IMR-90 (cell line): ENCODE measurements around the gene ZNF775. TPM values are rescaled to one million over a fixed set of nuclear protein-coding genes. Genes with fewer than 3 reads are reported as not detected.

Source experiments
- ATAC-seq: fragments of 200-7000 bp; cut with Tn5 transposase; 2 replicates; pipeline ENCODE4 v1.9.1; 2020; ENCODE audit warnings: low read depth, mild to moderate bottlenecking, moderate library complexity
- BruUV-seq: library from RNA; stranded (reverse); fragments of 400-500 nt; replicated peaks from 2 replicates; lab custom pipeline; 2021; lab: Mats Ljungman, UMichigan
- CTCF ChIA-PET: fragments of 300-600 bp; formaldehyde crosslinking; extraction: SDS; loops from one replicate; lab custom pipeline; 2021; ENCODE audit warnings: antibody characterized with exemption; lab: Yijun Ruan, JAX
- POLR2A ChIA-PET: fragments of 300-600 bp; sonication (Branson Sonifier 250); formaldehyde crosslinking; loops from one replicate; lab custom pipeline; 2022; ENCODE audit warnings: antibody characterized with exemption; ENCODE audit not compliant: unreplicated experiment; lab: Charles Lee
- DNase-seq: peaks from one replicate; pipeline ENCODE4 v3.0.0; 2013
- H2AFZ ChIP-seq: replicated peaks from 2 replicates; pipeline ENCODE3; 2013; ENCODE audit warnings: low read length, mild to moderate bottlenecking; ENCODE audit not compliant: poor library complexity
- H2AK5ac ChIP-seq: 2 replicates; pipeline ENCODE4 v1.6.1; 2013; ENCODE audit warnings: low read depth, low read length, inconsistent platforms
- H2AK9ac ChIP-seq: replicated peaks from 2 replicates; pipeline ENCODE3; 2013; ENCODE audit warnings: mild to moderate bottlenecking, low read depth, low read length, moderate library complexity; ENCODE audit not compliant: poor library complexity
- H2BK120ac ChIP-seq: 2 replicates; pipeline ENCODE4 v1.6.1; 2013; ENCODE audit warnings: low read depth, low read length, inconsistent platforms
- H2BK15ac ChIP-seq: 3 replicates; pipeline ENCODE4 v1.6.1; 2013; ENCODE audit warnings: low read depth, low read length, inconsistent platforms
- H2BK20ac ChIP-seq: 2 replicates; pipeline ENCODE4 v1.6.1; 2013; ENCODE audit warnings: low read depth, mild to moderate bottlenecking, inconsistent platforms, low read length, moderate library complexity
- H2BK5ac ChIP-seq: 2 replicates; pipeline ENCODE4 v1.6.1; 2013; ENCODE audit warnings: mild to moderate bottlenecking, low read depth, low read length, inconsistent platforms; ENCODE audit not compliant: poor library complexity, severe bottlenecking
- H3K14ac ChIP-seq: replicated peaks from 2 replicates; pipeline ENCODE4 v1.6.1; 2013; ENCODE audit warnings: low read depth, low read length, inconsistent platforms
- H3K18ac ChIP-seq: 2 replicates; pipeline ENCODE4 v1.6.1; 2013; ENCODE audit warnings: low read depth, low read length, control low read depth
- H3K23ac ChIP-seq: 2 replicates; pipeline ENCODE4 v1.6.1; 2013; ENCODE audit warnings: low read depth, low read length, inconsistent platforms
- H3K27ac ChIP-seq: 2 replicates; pipeline ENCODE4 v1.5.1; 2013; ENCODE audit warnings: mild to moderate bottlenecking, control low read depth, low read length; ENCODE audit not compliant: insufficient read depth
- H3K27me3 ChIP-seq: 2 replicates; pipeline ENCODE4 v1.6.1; 2013; ENCODE audit warnings: low read length; ENCODE audit not compliant: control insufficient read depth, insufficient read depth
- H3K36me3 ChIP-seq: 2 replicates; pipeline ENCODE4 v1.6.1; 2013; ENCODE audit warnings: low read length, mixed read lengths; ENCODE audit not compliant: control insufficient read depth, insufficient read depth
- H3K4ac ChIP-seq: 2 replicates; pipeline ENCODE4 v1.6.1; 2013; ENCODE audit warnings: low read depth, low read length, inconsistent platforms
- H3K4me1 ChIP-seq: 2 replicates; pipeline ENCODE4 v1.6.1; 2013; ENCODE audit warnings: low read length, mixed read lengths; ENCODE audit not compliant: control insufficient read depth, insufficient read depth
- H3K4me2 ChIP-seq: 2 replicates; pipeline ENCODE4 v1.6.1; 2013; ENCODE audit warnings: low read depth, mild to moderate bottlenecking, control low read depth, low read length, moderate library complexity
- H3K4me3 ChIP-seq: 2 replicates; pipeline ENCODE4 v1.5.1; 2013; ENCODE audit warnings: low read depth, mild to moderate bottlenecking, control low read depth, low read length, moderate library complexity; ENCODE audit not compliant: insufficient read depth
- H3K56ac ChIP-seq: 2 replicates; pipeline ENCODE4 v1.6.1; 2013; ENCODE audit warnings: low read length, inconsistent platforms; ENCODE audit not compliant: insufficient read depth; ENCODE audit errors: extremely low read depth
- H3K79me1 ChIP-seq, 2 experiments: 2 replicates each; pipeline ENCODE4 v1.6.1; 2013; ENCODE audit warnings: low read length in 2 of 2, inconsistent platforms in 1 of 2, low read depth in 1 of 2
- H3K9ac ChIP-seq: 2 replicates; pipeline ENCODE4 v1.6.1; 2013; ENCODE audit warnings: low read depth, low read length, control low read depth
- H3K9me1 ChIP-seq: 2 replicates; pipeline ENCODE4 v1.6.1; 2013; ENCODE audit warnings: low read length, inconsistent platforms; ENCODE audit not compliant: insufficient read depth
- H3K9me3 ChIP-seq: 2 replicates; pipeline ENCODE4 v1.6.1; 2013; ENCODE audit warnings: low read length; ENCODE audit not compliant: control insufficient read depth, insufficient read depth
- H4K20me1 ChIP-seq: 2 replicates; pipeline ENCODE4 v1.6.1; 2013; ENCODE audit warnings: low read length, inconsistent platforms; ENCODE audit not compliant: insufficient read depth
- H4K5ac ChIP-seq: 2 replicates; pipeline ENCODE4 v1.6.1; 2013; ENCODE audit warnings: mild to moderate bottlenecking, low read depth, low read length, control low read depth
- H4K8ac ChIP-seq, 2 experiments: 2 replicates each; pipeline ENCODE4 v1.6.1; 2013; ENCODE audit warnings: low read depth in 2 of 2, low read length in 2 of 2, control low read depth in 1 of 2, inconsistent platforms in 1 of 2
- H4K91ac ChIP-seq: 2 replicates; pipeline ENCODE4 v1.6.1; 2013; ENCODE audit warnings: low read depth, low read length, inconsistent platforms; ENCODE audit not compliant: insufficient read depth
- BHLHE40 ChIP-seq: fragments of 150-350 bp; IDR thresholded peaks from 2 replicates; pipeline ENCODE4 v1.6.1; 2016; ENCODE audit warnings: mild to moderate bottlenecking, low read depth, low read length
- CEBPB ChIP-seq: IDR thresholded peaks from 2 replicates; pipeline ENCODE4 v1.6.1; 2012; ENCODE audit warnings: low read depth, low read length, improper control_type of control experiment
- CHD1 ChIP-seq: IDR thresholded peaks from 2 replicates; pipeline ENCODE4 v1.6.1; 2012; ENCODE audit warnings: low read depth, low read length, improper control_type of control experiment
- CTCF ChIP-seq: conservative IDR thresholded peaks from 2 replicates; pipeline ENCODE4 v1.5.1; 2012; ENCODE audit warnings: mild to moderate bottlenecking, low read depth, low read length, improper control_type of control experiment
- ELK1 ChIP-seq: fragments of 150-350 bp; IDR thresholded peaks from 2 replicates; pipeline ENCODE4 v1.6.1; 2016; ENCODE audit warnings: low read depth, mild to moderate bottlenecking, low read length, moderate library complexity, borderline replicate concordance
- FOS ChIP-seq: fragments of 150-350 bp; IDR thresholded peaks from 2 replicates; pipeline ENCODE4 v1.6.1; 2016; ENCODE audit warnings: low read depth, low read length
- MAFK ChIP-seq: IDR thresholded peaks from 2 replicates; pipeline ENCODE4 v1.6.1; 2012; ENCODE audit warnings: low read depth, low read length, improper control_type of control experiment
- MAZ ChIP-seq: IDR thresholded peaks from 2 replicates; pipeline ENCODE4 v1.6.1; 2012; ENCODE audit warnings: low read depth, mild to moderate bottlenecking, low read length, improper control_type of control experiment, moderate library complexity, borderline replicate concordance
- MXI1 ChIP-seq: IDR thresholded peaks from 2 replicates; pipeline ENCODE4 v1.6.1; 2012; ENCODE audit warnings: low read depth, mild to moderate bottlenecking, low read length, moderate library complexity, borderline replicate concordance
- NFE2L2 ChIP-seq: fragments of 150-350 bp; IDR thresholded peaks from 2 replicates; pipeline ENCODE4 v1.6.1; 2016; ENCODE audit warnings: low read depth, mild to moderate bottlenecking, low read length
- POLR2A ChIP-seq: IDR thresholded peaks from 2 replicates; pipeline ENCODE4 v1.6.1; 2012; ENCODE audit warnings: mild to moderate bottlenecking, low read depth, low read length
- RAD21 ChIP-seq: IDR thresholded peaks from 2 replicates; pipeline ENCODE4 v1.6.1; 2012; ENCODE audit warnings: low read length, improper control_type of control experiment
- RCOR1 ChIP-seq: IDR thresholded peaks from 2 replicates; pipeline ENCODE4 v1.6.1; 2012; ENCODE audit warnings: mild to moderate bottlenecking, low read length, improper control_type of control experiment; ENCODE audit not compliant: insufficient replicate concordance
- RFX5 ChIP-seq: IDR thresholded peaks from 2 replicates; pipeline ENCODE4 v1.8.0; 2012; ENCODE audit warnings: low read depth, mild to moderate bottlenecking, low read length, moderate library complexity
- SMC3 ChIP-seq: fragments of 150-350 bp; IDR thresholded peaks from 2 replicates; pipeline ENCODE4 v1.6.1; 2016; ENCODE audit warnings: low read depth, mild to moderate bottlenecking, antibody characterized with exemption, low read length, moderate library complexity
- USF2 ChIP-seq: fragments of 150-350 bp; IDR thresholded peaks from 2 replicates; pipeline ENCODE4 v1.6.1; 2017; ENCODE audit warnings: mild to moderate bottlenecking, antibody characterized with exemption, low read length, low read depth
- WGBS, 2 experiments: methylation state at CpG; one replicate each; pipeline versions ENCODE4 v1.1.5 to v1.1.7; 2013; ENCODE audit warnings: missing lambda C conversion rate in 2 of 2; ENCODE audit not compliant: insufficient read length in 1 of 2; ENCODE audit errors: extremely low coverage in 2 of 2; 5-methylcytosine and 5-hydroxymethylcytosine counted together
- dilution Hi-C: fragments of 300-500 bp; cut with HindIII; formaldehyde crosslinking; loops from one replicate; pipeline ENCODE4 v1.14.3; 2018; ENCODE audit warnings: low sequenced_read_pairs; ENCODE audit not compliant: unreplicated experiment
- in situ Hi-C: fragments of 300-500 bp; cut with MboI; formaldehyde crosslinking; loops from 3 replicates; pipeline ENCODE4 v1.14.3; 2019; ENCODE audit warnings: low sequenced_read_pairs, inconsistent platforms, mixed read lengths
- intact Hi-C: fragments of 100-400 bp; cut with micrococcal nuclease; formaldehyde crosslinking; loops from 2 replicates; pipeline ENCODE4 v1.10.0; 2022
- polyA plus RNA-seq, 3 experiments: library from polyadenylated mRNA; depleted of rRNA; stranded (reverse); fragments of >200 nt; gene quantifications; 2 replicates each; pipeline ENCODE4 v1.2.3, GENCODE V29; 2012; ENCODE audit warnings: low replicate concordance in 1 of 3
- total RNA-seq: library from RNA; depleted of rRNA; stranded (reverse); fragments of >200 nt; gene quantifications from 2 replicates; pipeline ENCODE4 v1.2.3, GENCODE V29; 2012

ZNF775 gene
- total and polyA plus RNA-seq, 2 of the 4 experiments (the other 2 are of a cell fraction) = 1.4 to 2.6 TPM

- no peak overlapping the region for H3K56ac ChIP-seq
- H2BK20ac ChIP-seq = no peak overlapping the region
- CTCF ChIA-PET = no interaction called here
Measured at GRCh38 chr7:150361402-150361801, 17.7 kb upstream of the ZNF775 start.

More at GRCh38 chr7:150361402-150361801, 17.7 kb upstream of the ZNF775 start:
- H4K8ac ChIP-seq = no peak overlapping the region
- intact Hi-C loops = no loop called here
- no peak overlapping the region for H2BK120ac ChIP-seq
- DNase-seq = no peak
- no peaks in the 10 kb centered on the region for H3K36me3 ChIP-seq
- 17% methylated on average over 2 of the region's 7 CpGs; no CpG with 5 or more reads in 1 of the 2 experiments for WGBS, 2 experiments
- no peaks in the 10 kb centered on the region for H3K9me3 ChIP-seq
- no peak overlapping the region for H2AK9ac ChIP-seq
- no peak overlapping the region for H2AFZ ChIP-seq
- H3K27ac ChIP-seq = no peak overlapping the region
- no peak overlapping the region for H3K14ac ChIP-seq
- H3K4me1 ChIP-seq = no peaks in the 10 kb centered on the region
- no peak overlapping the region for H4K5ac ChIP-seq
- H3K23ac ChIP-seq = no peak overlapping the region
- H3K79me1 ChIP-seq = no peaks in the 10 kb centered on the region
- in situ Hi-C loops = no loop called here
- no peak overlapping the region for H2BK5ac ChIP-seq
- no peaks in the 10 kb centered on the region; the same call in 1 of the 2 replicates for H3K9me1 ChIP-seq
- H2AK5ac ChIP-seq = no peak overlapping the region
- H3K4ac ChIP-seq = no peak overlapping the region
- H3K4me3 ChIP-seq = no peak overlapping the region
- no peak overlapping the region for H3K4me2 ChIP-seq
- no peak for ATAC-seq
- no peaks in the 10 kb centered on the region for H4K20me1 ChIP-seq
- POLR2A ChIA-PET = no interaction called here
- H3K18ac ChIP-seq = no peak overlapping the region
- dilution Hi-C loops = no loop called here
- H4K91ac ChIP-seq = no peak overlapping the region
- H3K9ac ChIP-seq = no peak overlapping the region
- BruUV-seq = no TSS peak
- TF ChIP-seq SMC3 (no peak), FOS (no peak), RAD21 (no peak), ELK1 (no peak), CHD1 (no peak), NFE2L2 (no peak), MAFK (no peak), CTCF (no peak), CEBPB (no peak), POLR2A (no peak), USF2 (no peak), RFX5 (no peak), MXI1 (no peak), BHLHE40 (no peak), MAZ (no peak), RCOR1 (no peak)
- H2BK15ac ChIP-seq = no peak overlapping the region
- H3K27me3 ChIP-seq = peaks cover 2% of the 10 kb centered on the region; the same call in 1 of the 2 replicates
